Measurements from ENCODE around the gene LYST. TPM values are rescaled to one million over a fixed set of nuclear protein-coding genes. Genes with fewer than 3 reads are reported as not detected.

LYST gene
- total and polyA plus RNA-seq, 2 of the 4 experiments (the other 2 are of a cell fraction): 2.2 to 7.2 TPM

GRCh38 chr1:235802573-235803346 lies 63.9 kb downstream of the LYST start:
- no peaks in the 10 kb centered on the region for H3K79me1 ChIP-seq (ENCODE audit: low read depth in 1 of 2, low read length in 2 of 2)
- no peak overlapping the region for H3K23ac ChIP-seq (ENCODE audit: low read depth, low read length)
- no peaks in the 10 kb centered on the region for H3K9me3 ChIP-seq (ENCODE audit: control insufficient read depth, insufficient read depth, low read length)
- dilution Hi-C loops (cut with HindIII; ENCODE audit: low sequenced_read_pairs, unreplicated experiment): no loop called here
- H3K36me3 ChIP-seq (ENCODE audit: control insufficient read depth, insufficient read depth, low read length): no peaks in the 10 kb centered on the region
- intact Hi-C loops (cut with micrococcal nuclease): no loop called here
- no peak overlapping the region for H4K91ac ChIP-seq (ENCODE audit: insufficient read depth, low read depth, low read length)
- H3K14ac ChIP-seq (replicated peaks; ENCODE audit: low read depth, low read length): no peak overlapping the region
- H2AFZ ChIP-seq (replicated peaks; ENCODE audit: low read length, poor library complexity): no peak overlapping the region
- H3K4me1 ChIP-seq (ENCODE audit: control insufficient read depth, insufficient read depth, low read length): no peaks in the 10 kb centered on the region
- H4K8ac ChIP-seq (ENCODE audit: low read depth in 2 of 2, low read length in 2 of 2): no peak overlapping the region
- in situ Hi-C loops (cut with MboI; ENCODE audit: low sequenced_read_pairs): no loop called here
- no peaks in the 10 kb centered on the region for H3K27me3 ChIP-seq (ENCODE audit: control insufficient read depth, insufficient read depth, low read length)
- H3K4me3 ChIP-seq (ENCODE audit: insufficient read depth, low read depth, low read length): no peak overlapping the region
- TF ChIP-seq RCOR1 (IDR thresholded peaks at IDR 0.05; ENCODE audit: insufficient replicate concordance, low read length) (no peak), SMC3 (IDR thresholded peaks at IDR 0.05; ENCODE audit: low read depth, low read length) (no peak), CTCF (conservative IDR thresholded peaks at IDR 0.05; ENCODE audit: low read depth, low read length) (no peak), CHD1 (IDR thresholded peaks at IDR 0.05; ENCODE audit: low read depth, low read length) (no peak), USF2 (IDR thresholded peaks at IDR 0.05; ENCODE audit: low read depth, low read length) (no peak), NFE2L2 (IDR thresholded peaks at IDR 0.05; ENCODE audit: low read depth, low read length) (no peak), MAFK (IDR thresholded peaks at IDR 0.05; ENCODE audit: low read depth, low read length) (no peak), RFX5 (IDR thresholded peaks at IDR 0.05; ENCODE audit: low read depth, low read length) (no peak), POLR2A (IDR thresholded peaks at IDR 0.05; ENCODE audit: low read depth, low read length) (no peak), CEBPB (IDR thresholded peaks at IDR 0.05; ENCODE audit: low read depth, low read length) (no peak), MAZ (IDR thresholded peaks at IDR 0.05; ENCODE audit: borderline replicate concordance, low read depth, low read length) (no peak), BHLHE40 (IDR thresholded peaks at IDR 0.05; ENCODE audit: low read depth, low read length) (no peak), MXI1 (IDR thresholded peaks at IDR 0.05; ENCODE audit: borderline replicate concordance, low read depth, low read length) (no peak), FOS (IDR thresholded peaks at IDR 0.05; ENCODE audit: low read depth, low read length) (no peak), RAD21 (IDR thresholded peaks at IDR 0.05; ENCODE audit: low read length) (no peak), ELK1 (IDR thresholded peaks at IDR 0.05; ENCODE audit: borderline replicate concordance, low read depth, low read length) (no peak)
- BruUV-seq (replicated peaks): no TSS peak
- H3K56ac ChIP-seq (ENCODE audit: extremely low read depth, insufficient read depth, low read length): no peak overlapping the region
- H3K4me2 ChIP-seq (ENCODE audit: low read depth, low read length): no peak overlapping the region
- no peak overlapping the region for H2BK15ac ChIP-seq (ENCODE audit: low read depth, low read length)
- H4K20me1 ChIP-seq (ENCODE audit: insufficient read depth, low read length): no peaks in the 10 kb centered on the region
- CTCF ChIA-PET: interaction anchor here (0.6 to 0.9 kb wide), 2 partner anchors 19 to 20 kb away, joined by 3 read pairs; no protein-coding TSS in a partner anchor
- no peak overlapping the region for H2AK9ac ChIP-seq (replicated peaks; ENCODE audit: low read depth, low read length, poor library complexity)
- ATAC-seq (ENCODE audit: low read depth) (no peak), DNase-seq (no peak)
- H2AK5ac ChIP-seq (ENCODE audit: low read depth, low read length): no peak overlapping the region
- POLR2A ChIA-PET (ENCODE audit: unreplicated experiment): no interaction called here
- H3K4ac ChIP-seq (ENCODE audit: low read depth, low read length): no peak overlapping the region
- H3K27ac ChIP-seq (ENCODE audit: insufficient read depth, low read length): no peak overlapping the region
- no peak overlapping the region for H2BK5ac ChIP-seq (ENCODE audit: low read depth, low read length, poor library complexity, severe bottlenecking)
- H3K18ac ChIP-seq (ENCODE audit: low read depth, low read length): no peak overlapping the region
- H3K9me1 ChIP-seq (ENCODE audit: insufficient read depth, low read length): no peaks in the 10 kb centered on the region
- no peak overlapping the region for H3K9ac ChIP-seq (ENCODE audit: low read depth, low read length)
- WGBS, 2 experiments (ENCODE audit: extremely low coverage in 2 of 2, insufficient read length in 1 of 2): no CpG with 5 or more reads among the region's 4 CpGs
- no peak overlapping the region for H2BK20ac ChIP-seq (ENCODE audit: low read depth, low read length)
- H4K5ac ChIP-seq (ENCODE audit: low read depth, low read length): no peak overlapping the region
- H2BK120ac ChIP-seq (ENCODE audit: low read depth, low read length): no peak overlapping the region

Measured in IMR-90 (cell line).